Liver (tissue), 9 donors: ENCODE results near the gene IQSEC1. TPM values are rescaled to one million over a fixed set of nuclear protein-coding genes. Genes with fewer than 3 reads are reported as not detected.

Experiments
- DNase-seq: peaks from one replicate; pipeline ENCODE4 v3.0.0-alpha.2; 2017; ENCODE audit warnings: low spot score
- H3K27ac ChIP-seq, 2 donors: one replicate each; pipeline ENCODE4 v1.7.0; 2013; ENCODE audit warnings: inconsistent platforms in 2 of 2, low read length in 2 of 2, control low read depth in 1 of 2, low read depth in 1 of 2, mild to moderate bottlenecking in 1 of 2
- H3K27me3 ChIP-seq, 4 donors: one replicate each; pipeline versions ENCODE4 v1.6.1 to v1.7.0; 2013; ENCODE audit warnings: low read length in 3 of 4, inconsistent platforms in 1 of 4, mild to moderate bottlenecking in 1 of 4, moderate library complexity in 1 of 4; ENCODE audit not compliant: control insufficient read depth in 4 of 4, insufficient read depth in 4 of 4
- H3K36me3 ChIP-seq, 4 donors: one replicate each; pipeline versions ENCODE4 v1.6.1 to v1.7.0; 2013; ENCODE audit warnings: low read length in 3 of 4, mild to moderate bottlenecking in 3 of 4, low read depth in 1 of 4, moderate library complexity in 1 of 4; ENCODE audit not compliant: control insufficient read depth in 4 of 4, insufficient read depth in 3 of 4
- H3K4me1 ChIP-seq, 4 donors: one replicate each; pipeline versions ENCODE4 v1.6.1 to v1.7.0; 2013; ENCODE audit warnings: low read length in 3 of 4, mild to moderate bottlenecking in 3 of 4, moderate library complexity in 1 of 4; ENCODE audit not compliant: control insufficient read depth in 4 of 4, insufficient read depth in 4 of 4
- H3K4me3 ChIP-seq, 3 donors: one replicate each; pipeline versions ENCODE4 v1.6.1 to v1.7.0; 2013; ENCODE audit warnings: low read length in 3 of 3, control low read depth in 1 of 3, low read depth in 1 of 3, mild to moderate bottlenecking in 1 of 3
- H3K9ac ChIP-seq, 2 donors: one replicate each; pipeline ENCODE4 v1.7.0; 2013; ENCODE audit warnings: low read length in 2 of 2, mild to moderate bottlenecking in 2 of 2, moderate library complexity in 2 of 2, control low read depth in 1 of 2, low read depth in 1 of 2
- H3K9me3 ChIP-seq, 4 donors: one replicate each; pipeline versions ENCODE4 v1.6.1 to v1.7.0; 2013; ENCODE audit warnings: low read length in 3 of 4; ENCODE audit not compliant: control insufficient read depth in 4 of 4
- ATF3 ChIP-seq: IDR thresholded peaks from 2 replicates; pipeline ENCODE4 v1.6.1; 2016; ENCODE audit warnings: antibody characterized with exemption
- EGR1 ChIP-seq, 2 donors: IDR thresholded peaks; 2 replicates each; pipeline ENCODE4 v1.6.1; 2016 to 2018; ENCODE audit warnings: antibody characterized with exemption in 2 of 2, low read depth in 2 of 2
- FOXA1 ChIP-seq: IDR thresholded peaks from 2 replicates; pipeline ENCODE4 v1.6.1; 2016; ENCODE audit warnings: antibody characterized with exemption
- FOXA2 ChIP-seq: IDR thresholded peaks from 2 replicates; pipeline ENCODE4 v1.6.1; 2016; ENCODE audit warnings: antibody characterized with exemption
- GABPA ChIP-seq, 2 donors: IDR thresholded peaks in 1 of 2; conservative IDR thresholded peaks in 1 of 2; 2 replicates each; pipeline ENCODE4 v1.6.1; 2016; ENCODE audit warnings: antibody characterized with exemption in 2 of 2, mild to moderate bottlenecking in 1 of 2, moderate library complexity in 1 of 2
- HNF4A ChIP-seq, 2 donors: conservative IDR thresholded peaks; 2 replicates each; pipeline ENCODE4 v1.6.1; 2016; ENCODE audit warnings: antibody characterized with exemption in 2 of 2, mild to moderate bottlenecking in 2 of 2
- HNF4G ChIP-seq: IDR thresholded peaks from 2 replicates; pipeline ENCODE4 v1.6.1; 2016; ENCODE audit warnings: antibody characterized with exemption
- JUND ChIP-seq, 2 donors: IDR thresholded peaks; 2 replicates each; pipeline ENCODE4 v1.6.1; 2016; ENCODE audit warnings: antibody characterized with exemption in 2 of 2
- NR2F2 ChIP-seq: IDR thresholded peaks from 2 replicates; pipeline ENCODE4 v1.6.1; 2016; ENCODE audit warnings: antibody characterized with exemption
- RAD21 ChIP-seq, 2 donors: IDR thresholded peaks; 2 replicates each; pipeline ENCODE4 v1.6.1; 2016; ENCODE audit warnings: antibody characterized with exemption in 2 of 2, mild to moderate bottlenecking in 2 of 2
- RXRA ChIP-seq, 2 donors: IDR thresholded peaks; 2 replicates each; pipeline ENCODE4 v1.6.1; 2017 to 2018; ENCODE audit warnings: antibody characterized with exemption in 2 of 2, mild to moderate bottlenecking in 1 of 2
- SP1 ChIP-seq: IDR thresholded peaks from 2 replicates; pipeline ENCODE4 v1.6.1; 2018; ENCODE audit warnings: antibody characterized with exemption, mild to moderate bottlenecking
- TAF1 ChIP-seq: conservative IDR thresholded peaks from 2 replicates; pipeline ENCODE4 v1.6.1; 2016; ENCODE audit warnings: antibody characterized with exemption, mild to moderate bottlenecking
- ZBTB33 ChIP-seq: IDR thresholded peaks from 2 replicates; pipeline ENCODE4 v1.6.1; 2016; ENCODE audit warnings: antibody characterized with exemption
- WGBS: extraction: QIAGEN DNeasy Blood & Tissue Kit; methylation state at CpG from one replicate; pipeline ENCODE4 v1.1.7; 2013; 5-methylcytosine and 5-hydroxymethylcytosine counted together
- polyA plus RNA-seq, 2 donors: library from polyadenylated mRNA; stranded (reverse) in 1 of 2; unstranded in 1 of 2; fragments of 200-250 nt in 1 of 2; fragments of >200 nt in 1 of 2; fragmentation: Nextera tagmentation in 1 of 2; extraction: Ambion mirVana in 1 of 2; gene quantifications; one replicate each; pipeline versions ENCODE4 v1.2.1 to v1.2.3, GENCODE V29; 2013 to 2015
- total RNA-seq, 2 donors: library from RNA; depleted of rRNA; stranded (reverse); fragments of >200 nt; gene quantifications; one replicate each; pipeline ENCODE4 v1.2.3, GENCODE V29; 2014
- TF ChIP-seq, protein P1 (sequence below): IDR thresholded peaks from 2 replicates; pipeline ENCODE4 v1.6.1; 2016; ENCODE audit warnings: antibody characterized with exemption
- TF ChIP-seq, protein P2 (sequence below): fragments of 150-350 bp; IDR thresholded peaks from 2 replicates; pipeline ENCODE4 v1.5.1; 2017; ENCODE audit warnings: improper control_type of control experiment, low read depth, low read length; ENCODE audit not compliant: missing input control
- TF ChIP-seq, protein P3 (sequence below): IDR thresholded peaks from 2 replicates; pipeline ENCODE4 v1.6.1; 2016; ENCODE audit warnings: antibody characterized with exemption, mild to moderate bottlenecking
- donor health status: healthy.
- donor health status: healthy.
- donor health status: healthy.
- donor health status: healthy.
- donor health status: healthy.

Gene IQSEC1
- total and polyA plus RNA-seq, 4 donors, result 12.7 to 56.0 (median 36.2) TPM

DNA sequence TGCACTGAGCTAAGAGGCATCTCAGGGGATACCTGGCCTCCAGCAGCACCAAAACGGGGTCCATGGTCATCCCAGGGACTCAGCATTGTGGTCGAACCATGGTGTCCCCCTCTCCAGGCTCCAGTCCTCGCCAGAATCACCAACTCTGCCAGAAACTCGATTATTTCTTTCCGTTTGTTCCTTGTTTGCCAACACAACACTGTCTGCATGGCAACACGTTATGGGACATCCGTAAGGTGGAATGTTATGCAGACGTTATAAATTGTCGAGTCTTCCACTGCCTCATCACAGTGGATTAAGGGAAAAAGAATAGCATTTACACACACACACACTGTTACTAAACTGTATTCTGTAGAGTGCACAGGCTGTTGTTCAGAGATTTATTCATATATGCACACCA lies 179.4 kb downstream of the IQSEC1 start:
- no peak for DNase-seq
- H3K9ac ChIP-seq, result no peak overlapping the region
- no peak overlapping the region for H3K27ac ChIP-seq
- H3K4me3 ChIP-seq, result no peak overlapping the region
- H3K4me1 ChIP-seq, result peaks cover 2 to 16% (median 9%) of the 10 kb centered on the region in 4 donors
- peaks cover 0 to 13% (median 7%) of the 10 kb centered on the region in 4 donors for H3K36me3 ChIP-seq
- WGBS, result 51% methylated on average over 9 of the region's 9 CpGs
- H3K9me3 ChIP-seq, result no peaks in the 10 kb centered on the region
- TF ChIP-seq ATF3 (no peak), GABPA (IDR thresholded peaks at IDR 0.05 in 1 of 2, conservative IDR thresholded peaks at IDR 0.05 in 1 of 2) (no peak), RAD21 (IDR thresholded peaks at IDR 0.05) (no peak), FOXA1 (no peak), JUND (IDR thresholded peaks at IDR 0.05) (no peak), TAF1 (no peak), NR2F2 (no peak), RXRA (IDR thresholded peaks at IDR 0.05) (no peak), EGR1 (IDR thresholded peaks at IDR 0.05; ENCODE audit: low read depth in 2 of 2) (no peak), HNF4A (conservative IDR thresholded peaks at IDR 0.05) (no peak)
- TF ChIP-seq, protein P1, sequence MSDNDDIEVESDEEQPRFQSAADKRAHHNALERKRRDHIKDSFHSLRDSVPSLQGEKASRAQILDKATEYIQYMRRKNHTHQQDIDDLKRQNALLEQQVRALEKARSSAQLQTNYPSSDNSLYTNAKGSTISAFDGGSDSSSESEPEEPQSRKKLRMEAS, result no peak
- H3K27me3 ChIP-seq, result no peaks in the 10 kb centered on the region

DNA sequence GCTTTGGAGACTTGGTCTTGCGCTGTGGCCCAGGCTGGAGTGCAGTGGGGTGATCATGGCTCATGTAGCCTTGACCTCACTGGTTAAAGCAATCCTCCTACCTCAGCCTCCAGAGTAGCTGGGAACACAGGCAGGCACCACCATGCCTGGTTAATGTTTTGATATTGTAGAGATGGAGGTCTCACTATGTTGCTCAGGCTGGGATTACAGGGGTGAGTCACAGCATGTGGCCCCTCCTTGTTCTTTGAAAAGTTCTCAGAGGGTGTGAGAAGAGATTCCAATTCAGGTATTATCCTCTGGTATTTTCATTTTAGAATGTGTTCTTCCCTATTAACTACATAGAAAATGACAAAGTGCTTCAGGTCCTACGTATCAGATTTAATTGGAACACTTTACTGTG lies 180.0 kb downstream of the IQSEC1 start:
- no peak overlapping the region for H3K4me3 ChIP-seq
- H3K27me3 ChIP-seq, result no peaks in the 10 kb centered on the region
- no peak overlapping the region for H3K27ac ChIP-seq
- peaks cover 0 to 7% (median 3%) of the 10 kb centered on the region in 4 donors for H3K36me3 ChIP-seq
- no peaks in the 10 kb centered on the region for H3K9me3 ChIP-seq
- WGBS, result 70% methylated on average over 2 of the region's 2 CpGs
- TF ChIP-seq JUND (IDR thresholded peaks at IDR 0.05) (no peak), GABPA (IDR thresholded peaks at IDR 0.05 in 1 of 2, conservative IDR thresholded peaks at IDR 0.05 in 1 of 2) (no peak), RXRA (IDR thresholded peaks at IDR 0.05) (no peak), SP1 (no peak), TAF1 (no peak), ATF3 (no peak), RAD21 (IDR thresholded peaks at IDR 0.05) (no peak), EGR1 (IDR thresholded peaks at IDR 0.05; ENCODE audit: low read depth in 2 of 2) (no peak), ZBTB33 (no peak), NR2F2 (no peak), FOXA2 (no peak), HNF4G (no peak), FOXA1 (no peak), HNF4A (conservative IDR thresholded peaks at IDR 0.05) (no peak)
- TF ChIP-seq, protein P2, sequence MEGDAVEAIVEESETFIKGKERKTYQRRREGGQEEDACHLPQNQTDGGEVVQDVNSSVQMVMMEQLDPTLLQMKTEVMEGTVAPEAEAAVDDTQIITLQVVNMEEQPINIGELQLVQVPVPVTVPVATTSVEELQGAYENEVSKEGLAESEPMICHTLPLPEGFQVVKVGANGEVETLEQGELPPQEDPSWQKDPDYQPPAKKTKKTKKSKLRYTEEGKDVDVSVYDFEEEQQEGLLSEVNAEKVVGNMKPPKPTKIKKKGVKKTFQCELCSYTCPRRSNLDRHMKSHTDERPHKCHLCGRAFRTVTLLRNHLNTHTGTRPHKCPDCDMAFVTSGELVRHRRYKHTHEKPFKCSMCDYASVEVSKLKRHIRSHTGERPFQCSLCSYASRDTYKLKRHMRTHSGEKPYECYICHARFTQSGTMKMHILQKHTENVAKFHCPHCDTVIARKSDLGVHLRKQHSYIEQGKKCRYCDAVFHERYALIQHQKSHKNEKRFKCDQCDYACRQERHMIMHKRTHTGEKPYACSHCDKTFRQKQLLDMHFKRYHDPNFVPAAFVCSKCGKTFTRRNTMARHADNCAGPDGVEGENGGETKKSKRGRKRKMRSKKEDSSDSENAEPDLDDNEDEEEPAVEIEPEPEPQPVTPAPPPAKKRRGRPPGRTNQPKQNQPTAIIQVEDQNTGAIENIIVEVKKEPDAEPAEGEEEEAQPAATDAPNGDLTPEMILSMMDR, result no peak
- TF ChIP-seq, protein P3, sequence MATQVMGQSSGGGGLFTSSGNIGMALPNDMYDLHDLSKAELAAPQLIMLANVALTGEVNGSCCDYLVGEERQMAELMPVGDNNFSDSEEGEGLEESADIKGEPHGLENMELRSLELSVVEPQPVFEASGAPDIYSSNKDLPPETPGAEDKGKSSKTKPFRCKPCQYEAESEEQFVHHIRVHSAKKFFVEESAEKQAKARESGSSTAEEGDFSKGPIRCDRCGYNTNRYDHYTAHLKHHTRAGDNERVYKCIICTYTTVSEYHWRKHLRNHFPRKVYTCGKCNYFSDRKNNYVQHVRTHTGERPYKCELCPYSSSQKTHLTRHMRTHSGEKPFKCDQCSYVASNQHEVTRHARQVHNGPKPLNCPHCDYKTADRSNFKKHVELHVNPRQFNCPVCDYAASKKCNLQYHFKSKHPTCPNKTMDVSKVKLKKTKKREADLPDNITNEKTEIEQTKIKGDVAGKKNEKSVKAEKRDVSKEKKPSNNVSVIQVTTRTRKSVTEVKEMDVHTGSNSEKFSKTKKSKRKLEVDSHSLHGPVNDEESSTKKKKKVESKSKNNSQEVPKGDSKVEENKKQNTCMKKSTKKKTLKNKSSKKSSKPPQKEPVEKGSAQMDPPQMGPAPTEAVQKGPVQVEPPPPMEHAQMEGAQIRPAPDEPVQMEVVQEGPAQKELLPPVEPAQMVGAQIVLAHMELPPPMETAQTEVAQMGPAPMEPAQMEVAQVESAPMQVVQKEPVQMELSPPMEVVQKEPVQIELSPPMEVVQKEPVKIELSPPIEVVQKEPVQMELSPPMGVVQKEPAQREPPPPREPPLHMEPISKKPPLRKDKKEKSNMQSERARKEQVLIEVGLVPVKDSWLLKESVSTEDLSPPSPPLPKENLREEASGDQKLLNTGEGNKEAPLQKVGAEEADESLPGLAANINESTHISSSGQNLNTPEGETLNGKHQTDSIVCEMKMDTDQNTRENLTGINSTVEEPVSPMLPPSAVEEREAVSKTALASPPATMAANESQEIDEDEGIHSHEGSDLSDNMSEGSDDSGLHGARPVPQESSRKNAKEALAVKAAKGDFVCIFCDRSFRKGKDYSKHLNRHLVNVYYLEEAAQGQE, result no peak
- TF ChIP-seq, protein P1, result no peak
- H3K9ac ChIP-seq, result no peak overlapping the region
- H3K4me1 ChIP-seq, result peaks cover 2 to 16% (median 9%) of the 10 kb centered on the region in 4 donors
- no peak for DNase-seq
